GM21526 (cell line): Measurements from ENCODE around the gene NR1I3.
A peak's percentile ranks its signal among the peaks of the same experiment; 100 is the strongest.
"Not testable (repeated sequence)": the region's sequence is repeated elsewhere in the genome, so short reads cannot be mapped to it uniquely, and the experiment has no call there.

Source experiments
- ATAC-seq: cut with Tn5 transposase; IDR thresholded peaks from one replicate; pipeline ENCODE4 v1.9.1; 2021; ENCODE audit warnings: moderate library complexity; ENCODE audit not compliant: unreplicated experiment, low FRiP score

Gene NR1I3

GRCh38 chr1:161251579-161251978 is 13.6 kb upstream of the NR1I3 start:
- no peak for ATAC-seq

GRCh38 chr1:161250829-161251228 is 12.8 kb upstream of the NR1I3 start:
- ATAC-seq: no peak

GRCh38 chr1:161250100-161250499 is 12.1 kb upstream of the NR1I3 start:
- ATAC-seq: not testable (repeated sequence)

GRCh38 chr1:161244888-161245287 is 6.9 kb upstream of the NR1I3 start:
- no peak for ATAC-seq

- ATAC-seq: no peak
Observed at GRCh38 chr1:161242313-161242712, 4.3 kb upstream of the NR1I3 start.

- ATAC-seq: no peak
Observed at GRCh38 chr1:161241682-161242081, 3.7 kb upstream of the NR1I3 start.

GRCh38 chr1:161235957-161236775 is 1.8 kb downstream of the NR1I3 start:
- no peak for ATAC-seq

- ATAC-seq: no peak
Observed at GRCh38 chr1:161233102-161233501, 4.9 kb downstream of the NR1I3 start.

- ATAC-seq: no peak
Observed at GRCh38 chr1:161230762-161231161, 7.2 kb downstream of the NR1I3 start.

GRCh38 chr1:161229896-161230295 is 8.1 kb downstream of the NR1I3 start:
- no peak for ATAC-seq

- ATAC-seq: no peak
Observed at GRCh38 chr1:161228032-161228431, 10.0 kb downstream of the NR1I3 start.

- ATAC-seq: no peak
Observed at GRCh38 chr1:161227196-161227871, 10.7 kb downstream of the NR1I3 start.

GRCh38 chr1:161226759-161227158 is 11.2 kb downstream of the NR1I3 start:
- ATAC-seq: no peak

GRCh38 chr1:161226320-161226711 is 11.7 kb downstream of the NR1I3 start:
- ATAC-seq: no peak

GRCh38 chr1:161225534-161226319 is 12.3 kb downstream of the NR1I3 start, which contains the start of gene TOMM40L:
TSS of gene TOMM40L (plus strand) at chr1:161226060. CDS start at chr1:161226490, 430 bp downstream.
- peak; percentile 89 for ATAC-seq

- ATAC-seq: no peak
Observed at GRCh38 chr1:161225178-161225533, 12.8 kb downstream of the NR1I3 start.

GRCh38 chr1:161224695-161225087 is 13.3 kb downstream of the NR1I3 start:
- not testable (repeated sequence) for ATAC-seq

GRCh38 chr1:161223805-161224694 is 14.0 kb downstream of the NR1I3 start:
- ATAC-seq: no peak

- ATAC-seq: no peak
Observed at GRCh38 chr1:161222175-161223019, 15.6 kb downstream of the NR1I3 start.
